ENCODE results near the gene ARL10.

GRCh38 chr5:176388003-176388443 lies 22.7 kb downstream of the ARL10 start:
- no peak for TF ChIP-seq CTCF (IDR thresholded peaks at IDR 0.05; ENCODE audit: insufficient read depth, low read depth, low read length)
- no peak for TF ChIP-seq EZH2 (IDR thresholded peaks at IDR 0.05; ENCODE audit: insufficient read depth, low read length)

Measured in astrocyte (in vitro differentiated cells and primary cell).